Loucy (cell line): ENCODE results near the gene PTPRN2.

Source experiments
- H2AFZ ChIP-seq: fragments of 200-600 bp; sonication (generic); 2 replicates; pipeline ENCODE4 v1.6.0; 2016; ENCODE audit warnings: antibody characterized with exemption, mild to moderate bottlenecking, low read length, moderate library complexity
- H3F3A ChIP-seq: fragments of 200-600 bp; 2 replicates; pipeline ENCODE4 v1.6.0; 2016; ENCODE audit warnings: antibody characterized with exemption, low read depth, mild to moderate bottlenecking
- H3K27me3 ChIP-seq: fragments of 200-600 bp; sonication (generic); 2 replicates; pipeline ENCODE4 v1.6.1; 2014; ENCODE audit warnings: low read length, mild to moderate bottlenecking; ENCODE audit not compliant: insufficient read depth, poor library complexity, severe bottlenecking
- H3K36me3 ChIP-seq: fragments of 200-600 bp; sonication (generic); 2 replicates; pipeline ENCODE4 v1.6.1; 2016; ENCODE audit warnings: low read length; ENCODE audit not compliant: insufficient read depth
- H3K4me1 ChIP-seq: fragments of 200-600 bp; sonication (generic); 2 replicates; pipeline ENCODE4 v1.5.1; 2014; ENCODE audit warnings: low read length, mild to moderate bottlenecking; ENCODE audit not compliant: insufficient read depth, poor library complexity, severe bottlenecking
- H3K4me2 ChIP-seq: fragments of 200-600 bp; sonication (generic); 2 replicates; pipeline ENCODE4 v1.6.0; 2014; ENCODE audit warnings: antibody characterized with exemption, low read length, low read depth, mild to moderate bottlenecking; ENCODE audit not compliant: poor library complexity, severe bottlenecking
- H3K4me3 ChIP-seq: fragments of 200-600 bp; sonication (generic); 2 replicates; pipeline ENCODE4 v1.5.1; 2014; ENCODE audit warnings: low read length, mild to moderate bottlenecking, mixed read lengths; ENCODE audit not compliant: poor library complexity, severe bottlenecking
- H3K79me2 ChIP-seq: fragments of 200-600 bp; sonication (generic); 2 replicates; pipeline ENCODE4 v1.6.1; 2014; ENCODE audit warnings: low read length; ENCODE audit not compliant: insufficient read depth
- H3K9ac ChIP-seq: fragments of 200-600 bp; sonication (generic); 2 replicates; pipeline ENCODE4 v1.6.0; 2014; ENCODE audit warnings: mild to moderate bottlenecking, low read depth, low read length, moderate library complexity; ENCODE audit not compliant: poor library complexity, severe bottlenecking
- H3K9me2 ChIP-seq: fragments of 200-600 bp; sonication (generic); replicated peaks from 2 replicates; pipeline ENCODE4 v1.6.1; 2016; ENCODE audit warnings: low read depth, low read length, mixed read lengths
- H3K9me3 ChIP-seq: fragments of 200-600 bp; sonication (generic); 2 replicates; pipeline ENCODE4 v1.6.1; 2014; ENCODE audit warnings: mild to moderate bottlenecking, antibody characterized with exemption, low read length, low read depth; ENCODE audit not compliant: insufficient read depth
- H4K20me1 ChIP-seq: fragments of 200-600 bp; sonication (generic); 2 replicates; pipeline ENCODE4 v1.6.0; 2014; ENCODE audit warnings: antibody characterized with exemption, low read length, mild to moderate bottlenecking; ENCODE audit not compliant: insufficient read depth, poor library complexity, severe bottlenecking
- EZH2phosphoT487 ChIP-seq: fragments of 200-600 bp; IDR thresholded peaks from 2 replicates; pipeline ENCODE4 v1.6.1; 2018; ENCODE audit warnings: antibody characterized with exemption, mild to moderate bottlenecking, moderate library complexity, borderline replicate concordance
- TF ChIP-seq, protein P1 (sequence below): fragments of 200-600 bp; sonication (generic); conservative IDR thresholded peaks from 2 replicates; pipeline ENCODE4 v1.5.1; 2014; ENCODE audit warnings: mild to moderate bottlenecking, antibody characterized with exemption, low read length

PTPRN2 gene

DNA sequence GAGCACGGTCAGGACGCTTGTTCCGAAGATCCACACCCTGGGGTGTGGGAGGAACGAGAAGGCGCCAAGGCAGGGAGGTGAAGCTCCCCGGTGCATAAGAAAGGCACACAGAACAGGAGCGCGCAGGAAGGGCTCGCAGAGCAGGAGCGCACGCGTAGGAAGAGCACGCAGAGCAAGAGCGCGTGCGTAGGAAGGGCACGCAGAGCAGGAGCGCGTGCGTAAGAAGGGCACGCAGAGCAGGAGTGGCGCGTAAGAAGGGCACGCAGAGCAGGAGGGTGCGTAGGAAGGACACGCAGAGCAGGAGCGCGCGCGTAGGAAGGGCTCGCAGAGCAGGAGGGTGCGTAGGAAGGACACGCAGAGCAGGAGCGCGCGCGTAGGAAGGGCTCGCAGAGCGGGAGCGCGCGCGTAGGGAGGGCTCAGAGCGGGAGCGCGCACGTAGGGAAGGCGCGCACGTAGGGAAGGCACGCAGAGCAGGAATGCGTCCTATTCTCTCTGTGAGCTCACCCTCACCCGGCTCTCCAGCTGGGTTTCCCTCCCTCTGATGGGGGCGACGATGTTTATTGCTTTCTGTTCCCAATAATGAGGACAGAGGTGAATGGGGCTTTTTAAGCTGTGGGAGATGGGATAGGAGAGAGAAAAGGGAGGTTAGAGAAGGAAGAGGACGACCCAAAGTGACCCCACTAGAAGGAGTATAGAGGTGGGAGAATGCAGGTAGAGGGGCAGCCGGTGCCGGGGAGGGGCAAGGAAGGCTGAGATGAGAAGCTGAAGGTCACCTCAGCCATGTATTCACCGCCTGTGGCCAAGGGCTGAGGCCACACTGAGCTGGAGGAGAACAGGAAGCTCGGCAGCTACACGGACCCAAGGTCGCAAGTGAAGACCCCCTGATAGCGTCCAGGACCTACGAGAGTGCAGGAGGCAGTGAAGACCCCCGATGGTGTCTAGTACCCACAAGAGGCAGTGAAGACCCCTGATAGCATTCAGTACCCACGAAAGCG, 423.2 kb downstream of the PTPRN2 start:
- Histone ChIP-seq H3K79me2 (no peaks in the 10 kb centered on the region), H4K20me1 (no peaks in the 10 kb centered on the region), H3K9me3 (peaks cover 11% of the 10 kb centered on the region; the same call in 1 of the 2 replicates), H3K4me3 (no peak overlapping the region), H3K27me3 (no peaks in the 10 kb centered on the region), H3K4me2 (no peak overlapping the region), H3F3A (no peaks in the 10 kb centered on the region), H3K36me3 (no peaks in the 10 kb centered on the region), H3K9ac (no peak overlapping the region), H3K9me2 (no peaks in the 10 kb centered on the region), H2AFZ (no peak overlapping the region), H3K4me1 (no peaks in the 10 kb centered on the region)
- TF ChIP-seq, protein P1, sequence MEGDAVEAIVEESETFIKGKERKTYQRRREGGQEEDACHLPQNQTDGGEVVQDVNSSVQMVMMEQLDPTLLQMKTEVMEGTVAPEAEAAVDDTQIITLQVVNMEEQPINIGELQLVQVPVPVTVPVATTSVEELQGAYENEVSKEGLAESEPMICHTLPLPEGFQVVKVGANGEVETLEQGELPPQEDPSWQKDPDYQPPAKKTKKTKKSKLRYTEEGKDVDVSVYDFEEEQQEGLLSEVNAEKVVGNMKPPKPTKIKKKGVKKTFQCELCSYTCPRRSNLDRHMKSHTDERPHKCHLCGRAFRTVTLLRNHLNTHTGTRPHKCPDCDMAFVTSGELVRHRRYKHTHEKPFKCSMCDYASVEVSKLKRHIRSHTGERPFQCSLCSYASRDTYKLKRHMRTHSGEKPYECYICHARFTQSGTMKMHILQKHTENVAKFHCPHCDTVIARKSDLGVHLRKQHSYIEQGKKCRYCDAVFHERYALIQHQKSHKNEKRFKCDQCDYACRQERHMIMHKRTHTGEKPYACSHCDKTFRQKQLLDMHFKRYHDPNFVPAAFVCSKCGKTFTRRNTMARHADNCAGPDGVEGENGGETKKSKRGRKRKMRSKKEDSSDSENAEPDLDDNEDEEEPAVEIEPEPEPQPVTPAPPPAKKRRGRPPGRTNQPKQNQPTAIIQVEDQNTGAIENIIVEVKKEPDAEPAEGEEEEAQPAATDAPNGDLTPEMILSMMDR, result no peak
- no peak for TF ChIP-seq EZH2phosphoT487

DNA sequence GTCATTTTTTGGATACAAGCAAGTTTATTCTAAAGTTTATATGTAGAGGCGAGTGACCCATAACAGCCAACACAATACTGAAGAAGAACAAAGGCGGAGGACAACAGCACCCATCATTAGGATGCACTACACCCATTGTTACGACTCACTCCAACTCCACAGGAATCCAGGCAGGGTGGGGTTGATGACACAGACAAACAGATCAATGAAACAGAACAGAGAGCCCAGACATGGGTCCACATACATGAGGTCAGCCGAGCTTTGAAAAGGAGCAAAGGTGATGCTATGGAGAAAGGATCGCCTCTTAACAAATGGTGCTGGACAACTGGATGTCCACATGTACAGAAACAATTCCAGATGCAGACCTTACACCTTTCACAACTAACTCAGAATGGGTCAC, 426.4 kb downstream of the PTPRN2 start:
- no peaks in the 10 kb centered on the region for H3K9me2 ChIP-seq
- no peaks in the 10 kb centered on the region for H3K79me2 ChIP-seq
- H3F3A ChIP-seq, result no peaks in the 10 kb centered on the region
- H3K9me3 ChIP-seq, result peaks cover 11% of the 10 kb centered on the region; the same call in 1 of the 2 replicates
- no peaks in the 10 kb centered on the region for H3K36me3 ChIP-seq
- H3K9ac ChIP-seq, result no peak overlapping the region
- TF ChIP-seq EZH2phosphoT487, result no peak
- TF ChIP-seq, protein P1, result no peak
- H3K4me1 ChIP-seq, result no peaks in the 10 kb centered on the region
- H3K4me2 ChIP-seq, result no peak overlapping the region
- no peak overlapping the region for H3K4me3 ChIP-seq
- no peak overlapping the region for H2AFZ ChIP-seq
- no peaks in the 10 kb centered on the region for H3K27me3 ChIP-seq
- H4K20me1 ChIP-seq, result no peaks in the 10 kb centered on the region

DNA sequence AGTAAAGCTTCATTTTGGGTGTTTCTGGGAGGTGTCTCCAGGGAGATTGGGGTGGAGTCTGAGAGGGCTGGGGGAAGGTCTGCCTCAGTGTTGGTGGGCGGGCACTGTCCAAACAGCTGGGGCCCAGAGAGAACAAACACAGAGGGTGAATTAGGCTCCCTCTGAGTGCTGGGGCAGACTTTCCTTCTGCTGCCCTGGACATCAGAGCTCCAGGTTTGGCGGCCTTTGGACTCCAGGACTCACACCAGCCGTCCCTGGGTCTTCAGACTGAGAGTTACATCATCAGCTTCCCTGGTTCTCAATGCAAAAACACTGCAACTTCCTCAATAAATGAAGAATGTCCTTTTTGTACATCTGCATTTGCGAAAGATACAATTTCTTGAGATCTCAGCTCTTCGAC, 427.4 kb downstream of the PTPRN2 start:
- Histone ChIP-seq H3K4me3 (no peak overlapping the region), H3K36me3 (no peaks in the 10 kb centered on the region), H3K79me2 (no peaks in the 10 kb centered on the region), H3F3A (no peaks in the 10 kb centered on the region), H3K9ac (no peak overlapping the region), H3K9me2 (no peaks in the 10 kb centered on the region), H3K4me2 (no peak overlapping the region), H2AFZ (no peak overlapping the region), H3K27me3 (no peaks in the 10 kb centered on the region), H3K9me3 (peaks cover 21% of the 10 kb centered on the region; the same call in 1 of the 2 replicates), H4K20me1 (no peaks in the 10 kb centered on the region), H3K4me1 (no peaks in the 10 kb centered on the region)
- TF ChIP-seq, protein P1, result no peak
- TF ChIP-seq EZH2phosphoT487, result no peak
